NCI-H2196 (cell line): Measurements from ENCODE around the gene ANKRD23.

Experiments used
- DNase-seq: peaks from one replicate; lab custom pipeline; 2025; ENCODE audit not compliant: unreplicated experiment; lab: John Stamatoyannopoulos, UW

Gene ANKRD23

GRCh38 chr2:96839875-96840850 is 3.7 kb downstream of the ANKRD23 start:
- DNase-seq: peak; percentile 21

- peak; percentile 72 for DNase-seq
These were observed 4.4 kb downstream of the ANKRD23 start for GRCh38 chr2:96839293-96839874.

- DNase-seq: no peak
These were observed 5.2 kb downstream of the ANKRD23 start for GRCh38 chr2:96838345-96839292.

GRCh38 chr2:96837575-96837974 is 6.2 kb downstream of the ANKRD23 start:
- no peak for DNase-seq

GRCh38 chr2:96835830-96836229 is 8.0 kb downstream of the ANKRD23 start:
- no peak for DNase-seq

- DNase-seq: peak; percentile 89
These were observed 10.9 kb downstream of the ANKRD23 start for GRCh38 chr2:96832754-96833507.

- DNase-seq: no peak
These were observed 11.4 kb downstream of the ANKRD23 start for GRCh38 chr2:96832408-96832753.

GRCh38 chr2:96831679-96832078 is 12.1 kb downstream of the ANKRD23 start:
- no peak for DNase-seq

GRCh38 chr2:96830044-96830562 is 13.7 kb downstream of the ANKRD23 start:
- no peak for DNase-seq

- DNase-seq: no peak
These were observed 14.9 kb downstream of the ANKRD23 start for GRCh38 chr2:96828874-96829273.

- no peak for DNase-seq
These were observed 15.4 kb downstream of the ANKRD23 start for GRCh38 chr2:96828436-96828835.

- DNase-seq: no peak
These were observed 17.1 kb downstream of the ANKRD23 start for GRCh38 chr2:96826546-96827278.

- no peak for DNase-seq
These were observed 18.8 kb downstream of the ANKRD23 start for GRCh38 chr2:96825057-96825456.

- no peak for DNase-seq
These were observed 19.5 kb downstream of the ANKRD23 start for GRCh38 chr2:96824079-96824870.

- no peak for DNase-seq
These were observed 20.6 kb downstream of the ANKRD23 start for GRCh38 chr2:96823198-96823597.

- no peak for DNase-seq
These were observed 21.0 kb downstream of the ANKRD23 start for GRCh38 chr2:96822786-96823185.

- no peak for DNase-seq
These were observed 22.6 kb downstream of the ANKRD23 start for GRCh38 chr2:96821113-96821675.

GRCh38 chr2:96819876-96820511 is 23.8 kb downstream of the ANKRD23 start:
- no peak for DNase-seq
